WERI-Rb-1 (cell line): ENCODE data around the gene TTC7B.
A peak's percentile ranks its signal among the peaks of the same experiment; 100 is the strongest.
"Not testable (repeated sequence)": the region's sequence is repeated elsewhere in the genome, so short reads cannot be mapped to it uniquely, and the experiment has no call there.

Experiments used
- DNase-seq: peaks from one replicate; pipeline ENCODE4 v3.0.0-alpha.2; 2020
- H3K27ac ChIP-seq: fragments of 250-450 bp; sonication (Bioruptor Pico); 2 replicates; pipeline ENCODE4 v1.5.1; 2020; ENCODE audit warnings: mild to moderate bottlenecking, moderate library complexity
- H3K27me3 ChIP-seq: fragments of 250-450 bp; sonication (Bioruptor Pico); 2 replicates; pipeline ENCODE4 v1.5.1; 2021; ENCODE audit warnings: mild to moderate bottlenecking, low read depth, moderate library complexity; ENCODE audit not compliant: insufficient read depth, severe bottlenecking
- H3K36me3 ChIP-seq: fragments of 250-450 bp; sonication (Bioruptor Pico); 2 replicates; pipeline ENCODE4 v1.5.1; 2020; ENCODE audit warnings: mild to moderate bottlenecking, moderate library complexity
- H3K4me3 ChIP-seq: 2 replicates; pipeline ENCODE4 v1.5.1; 2011; ENCODE audit warnings: low read depth, mild to moderate bottlenecking, control low read depth, low read length
- H3K9me3 ChIP-seq: fragments of 250-450 bp; sonication (Bioruptor Pico); 2 replicates; pipeline ENCODE4 v1.5.1; 2021; ENCODE audit warnings: mild to moderate bottlenecking, moderate library complexity; ENCODE audit not compliant: severe bottlenecking
- CTCF ChIP-seq: IDR thresholded peaks from 2 replicates; pipeline ENCODE4 v1.5.1; 2011; ENCODE audit warnings: low read depth, mild to moderate bottlenecking, control low read depth, inconsistent platforms, low read length

Gene TTC7B

DNA sequence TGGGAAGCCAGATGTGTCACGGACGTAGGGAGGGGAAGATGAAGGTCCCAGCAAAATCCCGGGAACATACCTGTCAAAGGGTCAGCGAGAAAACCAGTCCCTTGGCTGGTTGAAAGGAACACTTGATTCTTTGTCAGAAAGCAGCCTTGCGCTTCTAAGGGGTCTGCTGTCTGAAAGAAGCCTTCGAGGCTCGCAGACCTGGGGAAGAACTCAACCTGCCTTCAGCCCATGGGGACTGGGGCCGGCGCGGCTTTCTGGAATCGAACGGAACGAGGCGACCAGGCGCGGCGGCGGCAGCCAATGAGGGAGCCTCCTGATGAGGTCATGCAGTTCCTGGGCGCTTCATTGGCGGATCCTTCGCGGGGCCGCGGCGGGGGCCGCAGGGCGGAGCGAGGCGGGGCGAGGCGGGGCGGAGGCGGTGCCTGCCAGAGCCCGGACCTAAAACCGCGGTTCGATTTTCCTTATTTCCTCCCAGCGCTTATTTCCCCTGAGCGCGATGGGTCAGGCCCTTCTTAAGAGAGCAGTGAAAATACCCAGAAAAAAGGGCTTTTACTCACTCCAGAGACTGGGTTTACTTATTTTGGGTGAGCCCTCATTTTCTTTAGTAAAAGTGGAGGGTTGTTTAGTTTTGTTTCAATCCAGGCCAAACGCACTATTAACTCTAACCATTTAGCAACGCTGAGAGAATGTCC, 11.8 kb upstream of the TTC7B start:
- H3K36me3 ChIP-seq, result no peaks in the 10 kb centered on the region
- H3K4me3 ChIP-seq, result peak overlapping the region; percentile 15
- no peak overlapping the region for H3K27ac ChIP-seq
- no peaks in the 10 kb centered on the region for H3K27me3 ChIP-seq
- H3K9me3 ChIP-seq, result peaks cover 9% of the 10 kb centered on the region
- DNase-seq, result peak; percentile 75
- TF ChIP-seq CTCF, result no peak

GRCh38 chr14:90823542-90823941, 7.3 kb upstream of the TTC7B start:
- H3K4me3 ChIP-seq, H3K36me3 ChIP-seq, DNase-seq, H3K27ac ChIP-seq, H3K27me3 ChIP-seq, H3K9me3 ChIP-seq: not testable (repeated sequence)

- DNase-seq, result no peak
Measured at GRCh38 chr14:90820958-90821357, 4.7 kb upstream of the TTC7B start.

DNA sequence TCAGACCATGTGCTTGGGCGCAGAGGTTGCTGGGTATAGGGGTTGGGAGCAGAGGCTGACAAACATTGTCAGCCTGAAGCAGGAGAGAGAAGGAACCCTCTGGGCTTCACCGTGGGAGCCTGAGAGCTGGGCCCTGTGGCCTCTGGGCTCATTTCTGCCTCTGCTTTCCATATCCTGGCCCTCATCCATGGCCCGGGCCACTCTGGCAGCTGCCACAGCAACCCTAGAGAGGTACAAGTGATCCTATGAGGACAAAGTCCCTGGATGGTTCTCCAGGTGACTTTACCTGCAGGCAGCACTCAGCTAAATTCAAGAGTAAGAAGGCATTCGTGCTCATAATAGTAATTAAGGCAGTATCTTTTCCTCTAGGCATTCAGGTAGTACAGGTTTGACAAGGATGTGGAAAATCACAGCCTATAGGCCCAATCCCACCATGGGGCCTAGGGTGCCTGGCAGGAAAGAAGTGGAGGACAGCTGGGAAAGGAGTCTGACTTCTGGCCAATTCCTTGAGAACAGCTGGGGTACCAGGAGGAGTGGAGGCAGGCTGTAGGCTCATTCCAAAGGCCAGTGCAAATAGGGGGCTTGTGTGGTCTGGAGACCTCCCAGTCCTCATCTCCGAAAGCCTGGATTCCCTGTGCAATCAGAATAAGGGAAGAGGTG, 3.6 kb upstream of the TTC7B start:
- no peak overlapping the region for H3K27ac ChIP-seq
- peaks cover 4% of the 10 kb centered on the region for H3K9me3 ChIP-seq
- no peak for TF ChIP-seq CTCF
- no peak overlapping the region for H3K4me3 ChIP-seq
- no peak for DNase-seq
- no peaks in the 10 kb centered on the region for H3K27me3 ChIP-seq
- peaks cover 3% of the 10 kb centered on the region for H3K36me3 ChIP-seq

More at GRCh38 chr14:90820958-90821357, 4.7 kb upstream of the TTC7B start:
- TF ChIP-seq CTCF, result no peak
- Histone ChIP-seq H3K9me3 (peaks cover 9% of the 10 kb centered on the region), H3K27me3 (no peaks in the 10 kb centered on the region), H3K36me3 (no peaks in the 10 kb centered on the region), H3K27ac (no peak overlapping the region), H3K4me3 (no peak overlapping the region)

DNA sequence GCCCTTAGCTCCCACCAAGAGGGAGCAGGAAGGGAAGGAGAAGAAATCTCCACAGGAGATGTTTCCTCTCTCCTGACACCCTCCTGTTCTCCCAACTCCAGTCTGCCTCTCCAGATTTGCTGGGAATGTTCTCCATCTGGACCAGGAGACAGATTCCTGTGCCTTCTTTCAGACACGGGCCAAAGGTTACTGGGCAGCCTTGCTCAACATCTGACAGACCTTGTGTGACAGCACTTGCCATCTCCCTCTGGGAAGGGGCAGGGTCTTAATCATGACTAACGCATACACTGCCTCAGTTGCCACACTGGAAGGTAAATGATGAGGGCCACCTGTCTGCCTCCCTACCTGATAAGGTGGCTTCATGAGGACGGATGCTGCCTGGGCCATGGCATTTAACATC, 2.5 kb upstream of the TTC7B start:
- Histone ChIP-seq H3K4me3 (no peak overlapping the region), H3K36me3 (peaks cover 9% of the 10 kb centered on the region), H3K9me3 (no peaks in the 10 kb centered on the region), H3K27me3 (no peaks in the 10 kb centered on the region), H3K27ac (no peak overlapping the region)
- no peak for DNase-seq
- TF ChIP-seq CTCF, result no peak

DNA sequence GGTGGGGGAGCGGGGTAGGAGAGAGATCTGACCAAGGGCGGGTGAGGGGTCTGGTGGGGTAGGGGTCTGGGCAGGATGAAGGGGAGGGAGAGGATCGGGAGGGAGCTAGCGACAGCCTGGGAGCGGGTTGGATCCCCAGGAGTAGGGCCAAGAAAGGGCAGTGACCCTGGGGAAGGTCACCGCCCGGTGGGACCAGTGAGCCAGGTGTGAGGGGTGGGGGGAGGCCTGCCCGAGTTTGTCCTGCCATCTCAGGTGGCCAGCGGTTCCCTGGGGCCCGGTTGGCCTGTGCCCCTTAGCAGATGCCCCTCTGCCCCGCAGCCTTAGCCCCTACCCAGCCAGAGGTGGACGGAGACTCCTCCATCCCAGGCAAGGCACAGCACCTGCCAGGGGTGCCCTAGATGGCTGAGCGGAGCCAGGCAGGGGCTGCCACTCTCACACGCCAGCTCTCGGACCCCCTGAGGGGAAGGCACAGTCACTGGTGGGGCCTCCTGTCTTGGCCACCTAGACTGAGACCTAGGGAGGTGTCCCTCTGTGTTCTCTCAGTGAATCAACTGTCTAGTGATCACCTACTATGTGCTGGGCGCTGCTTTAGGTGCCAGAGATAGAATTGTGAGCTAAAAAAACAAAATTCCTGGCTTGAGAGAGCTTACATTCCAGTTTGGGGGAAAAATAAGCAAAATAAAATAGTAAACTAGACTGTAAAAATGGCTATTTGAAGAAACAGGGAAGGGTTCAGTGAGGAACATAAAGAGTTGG, 629 bp upstream of the TTC7B start:
- H3K27ac ChIP-seq, result peak overlapping the region; percentile 70
- H3K9me3 ChIP-seq, result no peaks in the 10 kb centered on the region
- no peak for TF ChIP-seq CTCF
- DNase-seq, result peak; percentile 22
- H3K36me3 ChIP-seq, result peaks cover 15% of the 10 kb centered on the region
- no peaks in the 10 kb centered on the region for H3K27me3 ChIP-seq
- H3K4me3 ChIP-seq, result peak overlapping the region; percentile 33
